ENCODE results near the gene MRPL43.

Gene MRPL43

DNA sequence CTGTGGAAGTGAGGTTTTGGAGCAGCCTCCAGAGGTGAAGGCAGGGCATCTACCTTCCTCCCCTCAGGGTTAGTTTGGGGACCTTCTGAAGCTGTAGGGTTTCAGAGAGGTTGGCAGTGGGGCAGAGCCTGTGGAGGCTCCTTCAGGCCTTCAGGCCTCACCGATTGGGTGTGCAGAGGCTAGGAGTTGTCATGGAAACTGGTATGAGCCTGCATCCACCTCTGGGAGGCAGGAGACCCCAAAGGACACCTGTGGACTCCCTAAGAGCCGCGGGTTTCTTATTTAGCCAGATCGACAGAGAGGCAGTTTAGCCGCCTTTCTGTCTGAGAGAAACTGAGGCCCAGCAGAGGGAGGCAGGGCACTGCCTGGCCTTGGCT lies 14.3 kb upstream of the MRPL43 start:
- no peak for DNase-seq

DNA sequence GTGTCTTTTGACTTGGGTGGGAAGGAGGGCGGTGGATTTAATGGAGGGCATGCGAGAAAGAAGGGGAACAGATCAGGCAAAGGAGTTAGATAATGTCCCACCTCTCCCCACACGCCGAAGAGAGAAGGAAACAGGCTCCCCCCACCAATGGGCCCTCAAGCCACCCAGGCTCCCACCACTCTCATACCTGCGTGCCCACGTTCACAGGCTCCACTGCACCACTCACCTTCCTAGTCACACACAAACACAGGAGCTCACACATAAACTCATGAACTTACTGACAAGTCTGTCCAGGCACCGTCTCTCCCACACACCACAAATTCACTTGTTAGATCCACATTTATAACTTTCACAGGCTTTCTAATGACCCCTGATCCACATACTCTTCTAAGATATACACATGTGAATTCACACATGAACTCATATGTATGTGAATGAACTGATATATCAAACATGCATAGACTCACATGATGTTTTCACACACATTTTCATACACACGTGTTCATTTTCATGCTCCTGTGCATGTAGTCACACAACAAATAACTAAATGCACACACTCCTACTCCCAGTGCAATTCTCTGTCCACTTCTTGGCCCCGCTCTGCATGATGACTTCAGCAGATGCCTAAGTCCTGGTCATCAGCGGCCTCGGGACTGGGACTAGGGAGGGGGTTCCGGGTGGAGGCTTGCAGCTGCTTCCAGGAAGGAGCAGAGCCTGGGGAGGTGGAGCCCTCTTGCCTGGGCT lies 13.8 kb upstream of the MRPL43 start:
- DNase-seq = peak; percentile 90

DNA sequence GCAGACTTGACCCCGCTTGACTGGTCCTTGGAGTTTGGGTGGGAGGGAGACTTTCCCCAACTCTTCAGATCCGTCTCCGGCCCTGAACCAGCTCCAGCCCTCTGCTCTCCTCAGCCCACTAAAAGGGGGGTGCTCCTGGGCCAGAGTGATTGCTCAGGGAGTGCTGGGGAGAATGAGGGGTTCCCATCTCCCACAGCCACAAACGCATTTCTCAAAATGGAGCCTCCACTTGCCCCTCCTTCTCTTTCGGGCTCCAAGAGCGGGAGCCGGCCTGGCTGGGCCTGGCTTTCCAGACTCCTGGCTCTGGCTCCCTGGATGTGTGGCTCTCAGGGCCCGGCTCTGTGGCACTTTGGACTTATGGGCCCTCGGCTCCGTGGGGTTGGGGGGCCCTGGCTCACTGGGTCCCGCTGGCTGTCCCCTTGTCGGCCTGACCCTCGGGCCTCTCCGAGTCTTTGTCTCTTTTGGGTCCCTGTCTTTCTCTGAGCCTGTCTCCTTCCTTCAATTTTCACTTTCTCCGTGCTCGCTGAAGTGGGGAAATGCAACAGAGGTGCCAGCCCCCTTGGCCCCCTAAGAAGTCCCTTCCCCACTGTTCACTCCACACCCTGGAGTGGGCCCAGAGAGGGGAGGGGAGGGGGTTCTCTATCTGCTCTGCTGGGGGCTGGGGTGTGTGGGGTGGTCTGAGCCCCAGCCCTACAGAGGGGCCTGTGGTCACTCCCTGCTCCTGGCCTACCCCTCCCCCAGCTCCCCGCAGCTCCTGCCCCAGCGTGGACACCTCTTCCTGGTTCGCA lies 13.0 kb upstream of the MRPL43 start:
- DNase-seq = peak; percentile 49

DNA sequence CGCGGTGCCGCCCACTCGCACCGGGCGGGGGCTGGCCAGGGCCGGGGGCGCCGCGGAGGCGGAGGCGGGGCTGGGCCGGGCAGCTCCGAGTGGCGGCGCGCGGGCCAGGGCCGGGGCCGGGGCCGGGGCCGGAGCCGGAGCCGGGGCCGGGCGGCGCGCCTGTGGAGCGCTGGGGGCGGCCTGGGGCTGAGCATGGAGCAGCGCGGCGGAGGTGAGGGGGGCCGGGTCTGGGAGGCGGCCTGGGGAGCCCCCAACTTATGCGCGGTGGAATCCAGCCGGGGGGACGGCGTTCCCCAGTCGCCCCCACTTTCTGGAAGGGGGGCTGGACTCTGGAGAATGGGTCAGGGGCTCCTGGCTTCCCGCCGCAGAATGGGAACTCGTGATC lies 12.4 kb upstream of the MRPL43 start, which contains the start of gene LZTS2:
Gene LZTS2 (plus strand): TSS at position 67 of the 385 bp plus-strand sequence. CDS start 2,731 bp downstream, outside the sequence.
- no peak for DNase-seq

DNA sequence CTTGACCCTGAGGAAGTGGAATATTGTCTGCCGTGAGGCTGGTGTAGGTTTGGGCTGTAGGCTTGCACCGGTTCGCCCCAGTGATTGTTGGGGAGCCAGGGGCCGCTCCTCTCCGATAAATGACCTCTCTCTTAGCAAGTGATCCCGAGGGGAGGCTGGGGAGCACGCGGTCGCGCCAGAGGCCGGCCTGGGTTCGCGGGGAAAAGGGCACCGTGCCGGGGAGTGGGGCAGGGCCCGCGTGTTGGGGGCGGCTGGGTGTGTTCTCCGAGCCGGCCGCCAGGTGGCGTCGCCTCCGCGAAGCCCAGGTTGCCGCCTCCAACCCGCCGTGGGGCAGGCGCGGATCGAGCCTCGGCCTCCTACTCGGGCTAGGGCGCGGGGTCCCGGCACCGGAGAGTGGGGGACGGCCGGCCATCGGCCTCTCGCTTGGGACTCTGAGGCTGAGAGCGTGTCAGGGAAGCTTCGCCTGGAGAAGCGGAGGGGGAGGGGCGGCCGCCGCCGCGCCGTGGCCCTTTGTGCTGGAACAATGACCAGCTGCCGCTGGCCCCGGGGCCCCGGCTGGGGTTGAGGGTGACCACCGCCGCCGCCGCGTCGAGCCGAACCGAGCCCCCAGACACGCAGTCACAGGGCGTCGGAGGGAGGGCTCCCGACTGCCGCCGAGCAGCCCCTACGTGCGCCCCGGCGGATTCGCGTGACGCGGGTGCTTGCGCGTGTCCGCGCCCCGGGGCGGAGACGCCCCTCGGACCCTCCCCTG lies 11.9 kb upstream of the MRPL43 start:
- DNase-seq = peak; percentile 56

DNA sequence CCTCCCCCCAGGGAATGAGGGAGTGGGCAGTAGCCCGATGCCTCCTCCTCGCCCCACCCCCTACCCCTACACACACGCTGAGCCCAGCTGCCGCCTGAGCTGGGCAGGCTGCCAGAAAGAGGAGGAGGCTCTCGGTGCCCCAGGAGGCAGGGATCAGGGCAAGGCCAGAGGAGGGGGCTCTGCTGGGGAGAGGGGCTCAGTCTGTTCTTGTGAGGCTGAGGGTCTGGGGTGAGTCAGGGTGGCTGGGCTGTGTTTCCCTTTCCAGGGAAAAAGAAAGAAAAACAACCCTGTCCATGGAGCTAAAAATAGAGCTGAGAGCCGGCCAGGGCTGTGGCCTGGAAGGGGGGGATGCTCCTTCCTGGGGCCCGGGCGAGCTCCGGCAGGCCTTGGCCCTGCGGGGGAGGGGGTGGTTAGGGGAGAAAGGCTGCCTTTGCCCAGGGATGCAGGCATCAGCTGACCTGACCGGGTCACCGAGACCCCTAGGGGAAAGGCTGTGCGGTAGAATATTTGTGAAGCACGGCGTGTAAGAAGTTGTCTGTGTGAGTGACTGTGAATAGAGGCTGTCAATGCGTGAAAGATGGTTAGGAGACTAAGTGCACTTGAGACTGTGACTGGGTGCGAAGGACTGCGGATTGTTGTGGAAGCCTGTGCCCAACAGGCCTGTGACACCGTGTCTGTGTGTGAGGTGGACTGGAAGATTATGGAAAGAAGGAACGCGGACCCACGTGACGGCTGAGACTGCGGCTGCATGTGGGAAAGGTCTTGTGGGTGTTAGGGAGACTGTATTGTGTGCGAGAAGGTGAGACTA lies 11.1 kb upstream of the MRPL43 start:
- peak; percentile 78 for DNase-seq

DNA sequence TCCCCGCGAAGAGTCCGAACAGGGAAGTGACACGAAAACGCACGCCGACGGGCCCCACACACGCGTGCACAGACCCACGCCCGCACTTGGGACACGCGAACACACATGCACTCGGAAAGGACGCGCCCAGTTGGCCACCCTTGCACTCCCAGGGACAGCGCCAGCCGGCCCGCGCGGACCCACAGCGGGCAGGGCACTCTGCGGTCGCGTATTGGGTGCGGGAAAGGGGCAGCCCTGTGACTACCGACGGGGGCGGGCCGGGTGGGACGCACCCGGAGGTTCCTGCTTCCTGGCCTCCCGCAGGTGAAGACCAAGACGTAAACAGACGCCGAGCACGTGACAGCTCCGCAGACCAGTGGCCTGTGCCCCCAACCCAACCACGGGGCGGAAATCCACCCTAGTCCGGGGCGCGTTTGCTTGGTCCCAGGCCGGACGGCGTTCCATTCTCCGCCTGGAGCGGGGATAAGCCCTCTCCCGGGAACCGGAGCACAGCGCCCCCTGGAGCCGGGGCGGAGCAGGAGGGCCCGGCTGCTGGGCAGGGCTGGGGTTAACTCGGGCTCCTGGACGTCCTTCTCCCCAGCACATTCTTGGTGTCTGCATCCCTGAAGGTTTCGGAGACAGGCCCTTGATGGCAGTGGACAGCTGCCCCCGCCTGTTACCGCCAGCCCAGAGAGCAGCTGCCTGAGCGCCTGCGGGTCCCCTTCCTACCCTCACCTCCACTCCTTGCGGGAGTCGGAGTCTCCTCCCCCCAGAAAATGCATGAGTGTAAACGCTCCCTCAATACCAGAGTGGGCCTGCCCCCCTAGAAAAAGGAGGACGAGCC lies 10.3 kb upstream of the MRPL43 start:
- DNase-seq = peak; percentile 78

GRCh38 chr10:100996678-100997359 lies 9.5 kb upstream of the MRPL43 start:
- no peak for DNase-seq

- no peak for DNase-seq
Observed at GRCh38 chr10:100995181-100995580, 7.9 kb upstream of the MRPL43 start.

- no peak for DNase-seq
Observed at GRCh38 chr10:100993986-100994708, 6.8 kb upstream of the MRPL43 start.

- DNase-seq = no peak
Observed at GRCh38 chr10:100989088-100989487, 1.8 kb upstream of the MRPL43 start.

DNA sequence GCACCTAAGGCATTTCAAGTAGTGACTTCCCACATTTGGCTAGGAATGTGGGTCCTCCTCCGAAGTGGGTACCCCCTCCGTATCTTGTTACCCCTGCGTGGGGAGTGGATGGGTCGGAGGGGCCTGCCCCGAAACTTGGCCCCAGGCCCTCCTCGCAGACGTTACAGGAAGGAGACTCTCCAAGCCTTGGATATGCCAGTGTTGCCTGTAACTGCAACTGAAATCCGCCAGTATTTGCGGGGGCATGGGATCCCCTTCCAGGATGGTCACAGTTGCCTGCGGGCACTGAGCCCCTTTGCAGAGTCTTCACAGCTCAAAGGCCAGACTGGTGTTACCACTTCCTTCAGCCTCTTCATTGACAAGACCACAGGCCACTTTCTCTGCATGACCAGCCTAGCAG lies 869 bp upstream of the MRPL43 start:
- no peak for DNase-seq

GRCh38 chr10:100987685-100988049 lies 370 bp upstream of the MRPL43 start:
- DNase-seq = no peak

GRCh38 chr10:100986623-100986951 lies 710 bp downstream of the MRPL43 start:
- DNase-seq = no peak

DNA sequence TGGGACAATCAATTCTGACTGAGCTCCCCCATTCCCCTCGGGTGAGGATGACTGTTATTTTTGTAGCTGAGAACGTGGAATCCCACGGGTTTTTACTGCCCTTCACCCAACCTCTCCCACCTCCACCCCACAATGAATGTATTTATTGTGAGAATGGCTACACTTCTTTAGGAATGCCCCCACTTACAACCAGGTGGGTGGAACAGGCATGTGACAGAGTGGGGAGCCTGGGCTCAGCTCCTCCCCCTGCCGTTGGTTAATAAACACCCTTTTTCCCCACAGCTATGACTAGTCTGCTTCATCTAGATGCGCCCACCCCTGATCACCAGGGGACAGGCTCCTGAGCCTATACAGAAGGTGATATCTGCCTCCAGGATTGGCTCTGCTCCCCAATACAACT lies 2.0 kb downstream of the MRPL43 start:
- DNase-seq = no peak

GRCh38 chr10:100984672-100985177 lies 2.6 kb downstream of the MRPL43 start:
- no peak for DNase-seq

GRCh38 chr10:100983868-100984671 lies 3.2 kb downstream of the MRPL43 start:
- DNase-seq = no peak

DNA sequence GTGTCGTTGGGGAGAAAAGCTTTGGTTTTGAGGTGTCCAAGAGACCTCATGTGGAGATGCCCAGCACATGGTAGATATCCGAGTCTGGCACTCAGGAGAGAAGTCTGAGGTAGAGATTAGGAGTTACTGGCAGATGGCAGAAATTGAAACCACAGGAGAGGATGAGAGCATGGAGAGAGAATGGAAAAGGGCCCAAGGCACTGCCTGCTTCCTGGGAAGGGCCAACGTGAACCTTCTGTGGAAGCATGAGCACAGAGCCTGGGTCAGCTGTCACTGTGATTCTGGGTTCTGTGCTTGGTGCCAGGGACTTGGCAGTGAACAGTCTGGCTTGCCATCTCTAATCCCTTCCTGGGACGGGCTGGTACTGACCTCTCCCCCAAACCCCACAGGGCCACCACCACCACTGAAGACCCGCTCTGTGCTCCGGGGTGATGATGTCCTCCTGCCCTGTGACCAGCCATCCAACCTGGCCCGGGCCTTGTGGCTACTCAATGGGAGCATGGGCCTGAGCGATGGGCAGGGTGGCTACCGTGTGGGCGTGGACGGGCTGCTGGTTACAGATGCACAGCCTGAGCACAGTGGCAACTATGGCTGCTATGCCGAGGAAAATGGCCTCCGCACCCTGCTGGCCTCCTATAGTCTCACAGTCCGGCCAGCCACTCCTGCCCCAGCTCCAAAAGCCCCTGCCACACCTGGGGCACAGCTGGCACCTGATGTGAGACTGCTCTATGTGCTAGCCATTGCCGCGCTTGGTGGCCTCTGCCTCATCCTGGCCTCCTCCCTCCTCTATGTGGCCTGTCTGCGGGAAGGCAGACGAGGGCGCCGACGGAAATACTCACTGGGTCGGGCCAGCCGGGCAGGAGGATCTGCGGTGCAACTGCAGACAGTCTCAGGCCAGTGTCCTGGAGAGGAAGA lies 4.1 kb downstream of the MRPL43 start:
- DNase-seq = no peak

Data from HCEC 1CT (cell line).